CD4-positive, alpha-beta T cell (primary cell): ENCODE data around the gene A1BG. TPM values are rescaled to one million over a fixed set of nuclear protein-coding genes. Genes with fewer than 3 reads are reported as not detected.

Source experiments
- ATAC-seq: fragments of 200-7000 bp; cut with Tn5 transposase; one replicate; pipeline ENCODE4 v1.10.0; 2022; ENCODE audit warnings: mild to moderate bottlenecking; ENCODE audit not compliant: poor library complexity
- CTCF ChIA-PET: fragments of 350-600 bp; sonication (Branson Sonifier 250); formaldehyde crosslinking; loops from one replicate; lab custom pipeline; 2021; ENCODE audit warnings: antibody characterized with exemption, inconsistent platforms; lab: Charles Lee
- POLR2A ChIA-PET: fragments of 350-600 bp; sonication (Branson Sonifier 250); formaldehyde crosslinking; loops from one replicate; lab custom pipeline; 2021; ENCODE audit warnings: antibody characterized with exemption, inconsistent platforms; lab: Charles Lee
- DNase-seq, 14 experiments: peaks; one replicate each; pipeline ENCODE4 v3.0.0-alpha.2; 2013 to 2020; ENCODE audit warnings: mixed read lengths in 2 of 14
- H3K27ac ChIP-seq, 2 donors: one replicate each; pipeline versions ENCODE4 v1.5.1 to v1.7.0; 2013; ENCODE audit warnings: low read length in 2 of 2, low read depth in 1 of 2, mild to moderate bottlenecking in 1 of 2
- H3K27me3 ChIP-seq, 2 experiments: 1 replicate in 1 of 2; 2 replicates in 1 of 2; pipeline versions ENCODE4 v1.6.1 to v1.7.0; 2013; ENCODE audit warnings: low read length in 2 of 2, control low read depth in 1 of 2, mild to moderate bottlenecking in 1 of 2, moderate library complexity in 1 of 2; ENCODE audit not compliant: insufficient read depth in 2 of 2, control insufficient read depth in 1 of 2
- H3K36me3 ChIP-seq: one replicate; pipeline ENCODE4 v1.6.1; 2013; ENCODE audit warnings: low read length, control low read depth; ENCODE audit not compliant: insufficient read depth
- H3K4me1 ChIP-seq: one replicate; pipeline ENCODE4 v1.6.1; 2013; ENCODE audit warnings: low read length, control low read depth; ENCODE audit not compliant: insufficient read depth
- H3K4me3 ChIP-seq: one replicate; pipeline ENCODE4 v1.5.1; 2013; ENCODE audit warnings: mild to moderate bottlenecking, low read length, moderate library complexity
- H3K9me3 ChIP-seq, 2 experiments: 1 replicate in 1 of 2; 2 replicates in 1 of 2; pipeline versions ENCODE4 v1.6.1 to v1.7.0; 2013; ENCODE audit warnings: low read length in 2 of 2, mild to moderate bottlenecking in 2 of 2, control low read depth in 1 of 2, moderate library complexity in 1 of 2; ENCODE audit not compliant: control insufficient read depth in 1 of 2, insufficient read depth in 1 of 2
- H3K27ac Mint-ChIP-seq: one replicate; pipeline ENCODE4 v1.8.0; 2020; ENCODE audit warnings: mixed read lengths
- H3K27me3 Mint-ChIP-seq: one replicate; pipeline ENCODE4 v1.8.0; 2021; ENCODE audit warnings: mixed read lengths
- H3K36me3 Mint-ChIP-seq: one replicate; pipeline ENCODE4 v1.8.0; 2021; ENCODE audit warnings: low read depth, mixed read lengths
- H3K4me1 Mint-ChIP-seq: one replicate; pipeline ENCODE4 v1.8.0; 2021; ENCODE audit warnings: low read depth, mixed read lengths
- H3K4me3 Mint-ChIP-seq: one replicate; pipeline ENCODE4 v1.8.0; 2020; ENCODE audit warnings: mild to moderate bottlenecking, mixed read lengths
- H3K9me3 Mint-ChIP-seq: one replicate; pipeline ENCODE4 v1.8.0; 2020; ENCODE audit warnings: mixed read lengths
- CTCF ChIP-seq: fragments of 200-600 bp; IDR thresholded peaks from one replicate; pipeline ENCODE4 v1.8.0; 2022; ENCODE audit warnings: antibody characterized with exemption, mild to moderate bottlenecking
- intact Hi-C, 2 experiments: fragments of 100-400 bp; cut with DNase I in 1 of 2; cut with micrococcal nuclease in 1 of 2; formaldehyde crosslinking; loops; one replicate each; pipeline versions ENCODE4 v1.15.1 to v1.9.0; 2023 to 2025; cut with DNase I, micrococcal nuclease
- total RNA-seq, 174 experiments: library from RNA in 2 of 174; stranded (reverse) in 2 of 174; gene quantifications; one replicate each; pipeline ENCODE4 v1.2.3 and lab custom pipeline; 2021 to 2026

Gene A1BG
- total RNA-seq, 2 experiments from 2014 or later = 7.6 to 8.4 TPM

GRCh38 chr19:58325311-58326022, 27.8 kb downstream of the A1BG start:
- H3K9me3 Mint-ChIP-seq = no peaks in the 10 kb centered on the region
- H3K27ac Mint-ChIP-seq = no peak overlapping the region
- intact Hi-C loops = loop anchor here (1.0 to 10.0 kb wide), 7 partner anchors 20 to 511 kb away; partner anchors contain the start of genes ERVK3-1 (in 1 of the 2), ZBTB45 (in 1 of the 2), ZNF446 (in 1 of the 2) and ZNF497 (in 1 of the 2)
- H3K36me3 Mint-ChIP-seq = peaks cover 6% of the 10 kb centered on the region
- H3K4me1 Mint-ChIP-seq = no peaks in the 10 kb centered on the region
- H3K4me3 Mint-ChIP-seq = no peak overlapping the region
- no peak for ATAC-seq
- no peaks in the 10 kb centered on the region for H3K27me3 ChIP-seq
- no peak overlapping the region for H3K4me3 ChIP-seq
- H3K9me3 ChIP-seq = no peaks in the 10 kb centered on the region
- no peak overlapping the region for H3K27ac ChIP-seq
- no peak for DNase-seq
- H3K36me3 ChIP-seq = no peaks in the 10 kb centered on the region
- no peaks in the 10 kb centered on the region for H3K27me3 Mint-ChIP-seq
- POLR2A ChIA-PET = interaction anchor here (0.6 to 1.6 kb wide), 4 partner anchors 38 to 598 kb away, joined by 3 to 16 read pairs (median 6); partner anchors contain the start of genes ZNF274, ZNF497 and ZNF671
- CTCF ChIA-PET = interaction anchor here (1.5 kb wide), 1 partner anchor 189 kb away, joined by 5 read pairs; no protein-coding TSS in a partner anchor
- H3K4me1 ChIP-seq = peaks cover 22% of the 10 kb centered on the region
- no peak for TF ChIP-seq CTCF

- Histone ChIP-seq H3K9me3 (peaks cover 0 to 10% of the 10 kb centered on the region in 2 experiments), H3K4me3 (no peak overlapping the region), H3K27ac (no peak overlapping the region), H3K36me3 (peaks cover 17% of the 10 kb centered on the region), H3K27me3 (no peaks in the 10 kb centered on the region), H3K4me1 (no peaks in the 10 kb centered on the region)
- H3K27ac Mint-ChIP-seq = no peak overlapping the region
- ATAC-seq = no peak
- H3K4me3 Mint-ChIP-seq = no peak overlapping the region
- H3K36me3 Mint-ChIP-seq = peaks cover 29% of the 10 kb centered on the region
- no peaks in the 10 kb centered on the region for H3K9me3 Mint-ChIP-seq
- ChIA-PET POLR2A (no interaction called here), CTCF (no interaction called here)
- no peaks in the 10 kb centered on the region for H3K4me1 Mint-ChIP-seq
- intact Hi-C loops = no loop called here
- no peak for DNase-seq
- no peak for TF ChIP-seq CTCF
- H3K27me3 Mint-ChIP-seq = no peaks in the 10 kb centered on the region
These were observed 34.1 kb downstream of the A1BG start for GRCh38 chr19:58319241-58319640.

- H3K9me3 ChIP-seq = peaks cover 0 to 12% of the 10 kb centered on the region in 2 experiments
- ATAC-seq = no peak
- peaks cover 39% of the 10 kb centered on the region for H3K36me3 Mint-ChIP-seq
- no peak overlapping the region for H3K27ac ChIP-seq
- no peak overlapping the region for H3K27ac Mint-ChIP-seq
- H3K4me1 ChIP-seq = no peaks in the 10 kb centered on the region
- ChIA-PET CTCF (no interaction called here), POLR2A (interaction anchor here (1.4 kb wide), 1 partner anchor 13 kb away, joined by 4 read pairs; the partner anchor contains the start of gene ERVK3-1)
- intact Hi-C loops = no loop called here
- no peak overlapping the region for H3K4me3 Mint-ChIP-seq
- TF ChIP-seq CTCF = no peak
- no peaks in the 10 kb centered on the region for H3K4me1 Mint-ChIP-seq
- H3K4me3 ChIP-seq = no peak overlapping the region
- H3K9me3 Mint-ChIP-seq = no peaks in the 10 kb centered on the region
- DNase-seq = no peak
- peaks cover 25% of the 10 kb centered on the region for H3K36me3 ChIP-seq
- H3K27me3 Mint-ChIP-seq = no peaks in the 10 kb centered on the region
- H3K27me3 ChIP-seq = no peaks in the 10 kb centered on the region
These were observed 35.0 kb downstream of the A1BG start for GRCh38 chr19:58318297-58318696.
